ENCODE data around the gene CYP4F11.

CYP4F11 gene

GRCh38 chr19:15971224-15971780, 37.0 kb upstream of the CYP4F11 start:
- no peak for TF ChIP-seq CTCF (IDR thresholded peaks at IDR 0.05)
- DNase-seq: no peak
- H3K4me3 ChIP-seq: no peak overlapping the region
- no peaks in the 10 kb centered on the region for H3K4me1 ChIP-seq
- H3K27ac ChIP-seq: no peak overlapping the region
- no peaks in the 10 kb centered on the region for H3K9me3 ChIP-seq
- H3K36me3 ChIP-seq: no peaks in the 10 kb centered on the region
- intact Hi-C loops (cut with DNase I; ENCODE audit: low total_unique reads): no loop called here
- H3K27me3 ChIP-seq: peaks cover 0 to 7% of the 10 kb centered on the region in 2 donors

- Histone ChIP-seq H3K27me3 (peaks cover 0 to 16% of the 10 kb centered on the region in 2 donors), H3K9me3 (peaks cover 0 to 7% (median 0%) of the 10 kb centered on the region in 3 donors), H3K36me3 (no peaks in the 10 kb centered on the region), H3K4me3 (no peak overlapping the region), H3K27ac (no peak overlapping the region), H3K4me1 (no peaks in the 10 kb centered on the region)
- intact Hi-C loops (cut with DNase I; ENCODE audit: low total_unique reads): no loop called here
- TF ChIP-seq CTCF (IDR thresholded peaks at IDR 0.05): no peak
- no peak for DNase-seq
Observed at GRCh38 chr19:15964231-15964630, 29.9 kb upstream of the CYP4F11 start.

- H3K9me3 ChIP-seq: peaks cover 0 to 7% (median 0%) of the 10 kb centered on the region in 3 donors
- H3K4me3 ChIP-seq: no peak overlapping the region
- TF ChIP-seq CTCF (IDR thresholded peaks at IDR 0.05): no peak
- intact Hi-C loops (cut with DNase I; ENCODE audit: low total_unique reads): no loop called here
- DNase-seq: no peak
- H3K36me3 ChIP-seq: no peaks in the 10 kb centered on the region
- H3K27me3 ChIP-seq: peaks cover 0 to 12% of the 10 kb centered on the region in 2 donors
- H3K27ac ChIP-seq: no peak overlapping the region
- H3K4me1 ChIP-seq: no peaks in the 10 kb centered on the region
Observed at GRCh38 chr19:15962319-15962718, 28.0 kb upstream of the CYP4F11 start.

GRCh38 chr19:15954820-15955219, 20.5 kb upstream of the CYP4F11 start:
- Histone ChIP-seq H3K27me3 (peaks cover 0 to 29% of the 10 kb centered on the region in 2 donors), H3K27ac (no peak overlapping the region), H3K4me3 (no peak overlapping the region), H3K9me3 (no peaks in the 10 kb centered on the region), H3K36me3 (no peaks in the 10 kb centered on the region), H3K4me1 (no peaks in the 10 kb centered on the region)
- TF ChIP-seq CTCF (IDR thresholded peaks at IDR 0.05): no peak
- no peak for DNase-seq
- intact Hi-C loops (cut with DNase I; ENCODE audit: low total_unique reads): no loop called here

- peaks cover 0 to 26% (median 20%) of the 10 kb centered on the region in 3 donors for H3K9me3 ChIP-seq
- H3K27me3 ChIP-seq: peaks cover 0 to 3% of the 10 kb centered on the region in 2 donors
- H3K4me1 ChIP-seq: no peaks in the 10 kb centered on the region
- intact Hi-C loops (cut with DNase I; ENCODE audit: low total_unique reads): no loop called here
- no peak for TF ChIP-seq CTCF (IDR thresholded peaks at IDR 0.05)
- H3K4me3 ChIP-seq: no peak within 1 kb of the TSS
- DNase-seq: no peak
- H3K27ac ChIP-seq: no peak within 1 kb of the TSS
- H3K36me3 ChIP-seq: no peaks in the 10 kb centered on the region
Observed at GRCh38 chr19:15948223-15949058, 14.1 kb upstream of the CYP4F11 start, which contains the start of gene OR10H4. Gene OR10H4 (plus strand): TSS chr19:15949008. CDS start chr19:15949008, 0 bp downstream.
